ENCODE results near the gene WTAP. TPM values are rescaled to one million over a fixed set of nuclear protein-coding genes. Genes with fewer than 3 reads are reported as not detected.

Gene WTAP
- total and polyA plus RNA-seq, 2 of the 8 experiments (the other 6 are each of a cell fraction or from before 2014, with no cell fraction given) = 32.6 to 120 TPM

GRCh38 chr6:159759645-159760044, 32.3 kb downstream of the WTAP start:
- no peak for DNase-seq (ENCODE audit: low read depth in 1 of 2, low spot score in 2 of 2)
- ChIA-PET CTCF (ENCODE audit: partially characterized antibody) (interaction anchor here (0.6 to 1.7 kb wide), 7 partner anchors 28 to 1898 kb away, joined by 3 to 6 read pairs (median 4); no protein-coding TSS in a partner anchor), POLR2A (ENCODE audit: partially characterized antibody) (interaction anchor here (0.9 to 6.0 kb wide), 9 partner anchors 13 to 67 kb away, joined by 4 to 86 read pairs (median 10); partner anchors contain the start of genes MRPL18, SOD2, TCP1 and WTAP)
- H2BK120ac ChIP-seq (replicated peaks; ENCODE audit: low read depth, low read length) = no peak overlapping the region
- no peak overlapping the region for H4K91ac ChIP-seq (replicated peaks; ENCODE audit: insufficient read length, low read length)
- H2BK5ac ChIP-seq (ENCODE audit: low read depth, low read length) = no peak overlapping the region
- H3K9me3 ChIP-seq (ENCODE audit: insufficient read depth in 2 of 2, low read depth in 1 of 2, low read length in 1 of 2) = no peaks in the 10 kb centered on the region
- peaks cover 0 to 13% of the 10 kb centered on the region in 2 experiments; a peak in 2 of 4 replicates for H3K79me2 ChIP-seq (ENCODE audit: control insufficient read depth in 1 of 2, insufficient read depth in 2 of 2, low read length in 2 of 2)
- WGBS, 2 experiments (ENCODE audit: extremely low coverage in 1 of 2, insufficient coverage in 1 of 2, insufficient read length in 1 of 2, insufficient replicate concordance in 2 of 2, low coverage in 1 of 2, low lambda C conversion rate in 2 of 2, missing lambda C conversion rate in 1 of 2) = no CpG with 5 or more reads among the region's 2 CpGs
- no peak overlapping the region for H2AK5ac ChIP-seq (ENCODE audit: low read depth, low read length)
- no peak overlapping the region for H3K27ac ChIP-seq (ENCODE audit: low read depth, low read length)
- H3K27me3 ChIP-seq (replicated peaks in 1 of 4; ENCODE audit: control insufficient read depth in 3 of 4, extremely low read depth in 1 of 4, insufficient read depth in 3 of 4, low read length in 3 of 4) = no peaks in the 10 kb centered on the region
- H4K5ac ChIP-seq (ENCODE audit: insufficient read length, low read depth, low read length) = no peak overlapping the region
- H3K23ac ChIP-seq (ENCODE audit: insufficient read length) = no peak overlapping the region
- no peak overlapping the region; a peak in 1 of 4 replicates for H3K4me2 ChIP-seq (ENCODE audit: insufficient read depth in 1 of 2, low read depth in 2 of 2, low read length in 2 of 2)
- H3K9ac ChIP-seq (replicated peaks in 1 of 4; ENCODE audit: extremely low read depth in 1 of 4, low read depth in 3 of 4, low read length in 3 of 4) = no peak overlapping the region
- peaks cover 10 to 59% (median 32%) of the 10 kb centered on the region in 4 experiments for H3K36me3 ChIP-seq (ENCODE audit: control insufficient read depth in 2 of 4, insufficient read depth in 4 of 4, low read length in 3 of 4)
- H3K23me2 ChIP-seq (ENCODE audit: low read depth, low read length) = peaks cover 11% of the 10 kb centered on the region
- H3K79me1 ChIP-seq (ENCODE audit: low read depth, low read length) = peaks cover 7% of the 10 kb centered on the region; the same call in 1 of the 2 replicates
- no peak overlapping the region for H2BK20ac ChIP-seq (ENCODE audit: low read length)
- no peak overlapping the region for H3K18ac ChIP-seq (ENCODE audit: extremely low read depth, low read length)
- no peak overlapping the region for H3K14ac ChIP-seq (ENCODE audit: insufficient read length)
- H3K4me3 ChIP-seq (ENCODE audit: extremely low read depth in 1 of 4, insufficient read depth in 2 of 4, low read depth in 3 of 4, low read length in 4 of 4) = no peak overlapping the region
- no peak overlapping the region for H2BK15ac ChIP-seq (ENCODE audit: low read length)
- no peak overlapping the region for H2BK12ac ChIP-seq (ENCODE audit: low read depth, low read length)
- no peak overlapping the region for H3K56ac ChIP-seq (replicated peaks; ENCODE audit: insufficient read length, low read depth, low read length)
- no peak overlapping the region for H4K8ac ChIP-seq (ENCODE audit: extremely low read depth, insufficient read depth, low read length)
- no peak overlapping the region for H3K4ac ChIP-seq (replicated peaks; ENCODE audit: insufficient read length, low read depth, low read length)
- peaks cover 0 to 7% of the 10 kb centered on the region in 2 experiments for H4K20me1 ChIP-seq (replicated peaks in 1 of 2; ENCODE audit: control insufficient read depth in 1 of 2, insufficient read depth in 2 of 2, low read length in 2 of 2)
- H2AFZ ChIP-seq (ENCODE audit: low read length) = no peak overlapping the region
- FAIRE-seq = no peak
- H3K4me1 ChIP-seq (replicated peaks in 1 of 4; ENCODE audit: control insufficient read depth in 3 of 4, insufficient read depth in 4 of 4, low read length in 3 of 4) = peaks cover 6 to 15% (median 12%) of the 10 kb centered on the region in 4 experiments; a peak in 6 of 7 replicates
- no peak for TF ChIP-seq YY1 (IDR thresholded peaks at IDR 0.05; ENCODE audit: low read depth, low read length)
- TF ChIP-seq TBP (IDR thresholded peaks at IDR 0.05; ENCODE audit: low read depth, low read length) = no peak
- TF ChIP-seq JUN (IDR thresholded peaks at IDR 0.05; ENCODE audit: low read depth, low read length) = no peak
- TF ChIP-seq TAF1 (IDR thresholded peaks at IDR 0.05; ENCODE audit: low read depth, low read length) = no peak
- no peak for TF ChIP-seq KDM1A (IDR thresholded peaks at IDR 0.05; ENCODE audit: borderline replicate concordance, low read length)
- no peak for TF ChIP-seq HDAC2 (IDR thresholded peaks at IDR 0.05; ENCODE audit: borderline replicate concordance in 1 of 2, low read depth in 2 of 2, low read length in 2 of 2)
- TF ChIP-seq CEBPB (IDR thresholded peaks at IDR 0.05; ENCODE audit: low read depth, low read length) = no peak
- TF ChIP-seq SIN3A (conservative IDR thresholded peaks at IDR 0.05 in 1 of 2, IDR thresholded peaks at IDR 0.05 in 1 of 2; ENCODE audit: low read depth in 1 of 2, low read length in 2 of 2) = no peak
- TF ChIP-seq RFX5 (IDR thresholded peaks at IDR 0.05; ENCODE audit: borderline replicate concordance, low read depth, low read length) = no peak
- TF ChIP-seq SP1 (IDR thresholded peaks at IDR 0.05; ENCODE audit: low read depth, low read length) = no peak
- no peak for TF ChIP-seq NRF1 (IDR thresholded peaks at IDR 0.05; ENCODE audit: low read depth, low read length)
- TF ChIP-seq USF2 (IDR thresholded peaks at IDR 0.05; ENCODE audit: low read length) = no peak
- TF ChIP-seq GTF2F1 (IDR thresholded peaks at IDR 0.05; ENCODE audit: borderline replicate concordance, low read depth, low read length) = no peak
